Heart left ventricle (tissue), 13 donors: ENCODE results near the gene UGT1A1.

ENCODE experiments used
- CTCF ChIP-seq, 12 donors: fragments of 200-600 bp; sonication (generic) in 4 of 12; IDR thresholded peaks; one replicate each; pipeline versions ENCODE4 v1.5.0 to v1.8.0; 2018 to 2022; ENCODE audit warnings: antibody characterized with exemption in 12 of 12, mild to moderate bottlenecking in 5 of 12
- POLR2A ChIP-seq, 2 donors: fragments of 450-650 bp; IDR thresholded peaks; one replicate each; pipeline ENCODE4 v1.6.1; 2017; ENCODE audit warnings: antibody characterized with exemption in 2 of 2, mild to moderate bottlenecking in 2 of 2, moderate library complexity in 2 of 2
- donor health status: ischemic (EF 13 %, LVEDD 7.1; RV severe dilation, severe dysfunction).
- donor health status: DM: no; HTN: yes; CAD: no.
- donor health status: DM: no; HTN: no; CAD: no.
- donor health status: ischemic (EF 25% LVEDD 6.9; RV normal size, moderate dysfunction).
- donor health status: ischemic (EF 25% LVEDD 5.7; RV mildly dilated, moderate dysfunction).
- donor health status: ischemic (EF 35%, LVEDD 5.7; RV mildly dilated, moderate dysfunction).
- donor health status: nonischemic (EF 11% LVEDD 7.7; RV severe dilation, severe dysfunction).
- donor health status: DM: yes; HTN: yes; CAD: no.
- donor health status: PGD.
- donor health status: ischemic (EF 29% LVEDD 5.4; RV normal size, mild dysfunction).
- donor health status: nonischemic (EF 23%, LVEDD 6.1; RV moderate dilation, normal function).

GRCh38 chr2:233743464-233744259 lies 16.4 kb upstream of the UGT1A1 start:
- TF ChIP-seq CTCF (IDR thresholded peaks at IDR 0.05) (no peak), POLR2A (IDR thresholded peaks at IDR 0.05) (no peak)
